Measurements from ENCODE around the gene ZNF239.

The ZNF239 gene

GRCh38 chr10:43599333-43599732 lies 24.9 kb upstream of the ZNF239 start:
- Histone ChIP-seq H3K27ac (ENCODE audit: low read length) (no peak overlapping the region), H3K4me3 (ENCODE audit: low read depth in 1 of 2, low read length in 2 of 2) (no peak overlapping the region), H3K27me3 (ENCODE audit: insufficient read depth, low read length, poor library complexity) (no peaks in the 10 kb centered on the region), H4K20me1 (ENCODE audit: insufficient read depth, low read length) (no peaks in the 10 kb centered on the region), H2AFZ (ENCODE audit: low read depth, low read length) (no peak overlapping the region), H3K4me2 (ENCODE audit: insufficient read depth, low read length) (no peak overlapping the region), H3K4me1 (ENCODE audit: insufficient read depth, low read length) (peaks cover 20% of the 10 kb centered on the region), H3K9me3 (ENCODE audit: insufficient read depth, low read length, severe bottlenecking) (peaks cover 4% of the 10 kb centered on the region), H3K9ac (ENCODE audit: low read depth, low read length) (no peak overlapping the region), H3K79me2 (ENCODE audit: insufficient read depth, low read length) (no peaks in the 10 kb centered on the region), H3K36me3 (ENCODE audit: insufficient read depth, low read length) (no peaks in the 10 kb centered on the region)
- TF ChIP-seq EZH2 (IDR thresholded peaks at IDR 0.05; ENCODE audit: borderline replicate concordance, low read depth, low read length, severe bottlenecking), result no peak
- no peak for TF ChIP-seq CTCF (IDR thresholded peaks at IDR 0.05; ENCODE audit: borderline replicate concordance, extremely low read depth, low read length, poor library complexity, severe bottlenecking)
- ATAC-seq (ENCODE audit: insufficient read depth, low read depth), result no peak
- no peak for DNase-seq

GRCh38 chr10:43598446-43598845 lies 24.0 kb upstream of the ZNF239 start:
- Histone ChIP-seq H3K4me2 (ENCODE audit: insufficient read depth, low read length) (no peak overlapping the region), H3K36me3 (ENCODE audit: insufficient read depth, low read length) (no peaks in the 10 kb centered on the region), H3K4me1 (ENCODE audit: insufficient read depth, low read length) (peaks cover 20% of the 10 kb centered on the region), H2AFZ (ENCODE audit: low read depth, low read length) (no peak overlapping the region; the same call in 1 of the 2 replicates), H3K9ac (ENCODE audit: low read depth, low read length) (no peak overlapping the region), H4K20me1 (ENCODE audit: insufficient read depth, low read length) (no peaks in the 10 kb centered on the region), H3K79me2 (ENCODE audit: insufficient read depth, low read length) (no peaks in the 10 kb centered on the region), H3K4me3 (ENCODE audit: low read depth in 1 of 2, low read length in 2 of 2) (no peak overlapping the region), H3K27ac (ENCODE audit: low read length) (no peak overlapping the region), H3K27me3 (ENCODE audit: insufficient read depth, low read length, poor library complexity) (no peaks in the 10 kb centered on the region), H3K9me3 (ENCODE audit: insufficient read depth, low read length, severe bottlenecking) (peaks cover 4% of the 10 kb centered on the region)
- TF ChIP-seq CTCF (IDR thresholded peaks at IDR 0.05; ENCODE audit: borderline replicate concordance, extremely low read depth, low read length, poor library complexity, severe bottlenecking), result no peak
- no peak for ATAC-seq (ENCODE audit: insufficient read depth, low read depth)
- DNase-seq, result no peak

GRCh38 chr10:43596546-43596945 lies 22.1 kb upstream of the ZNF239 start:
- Histone ChIP-seq H3K4me1 (ENCODE audit: insufficient read depth, low read length) (peaks cover 20% of the 10 kb centered on the region), H3K4me2 (ENCODE audit: insufficient read depth, low read length) (no peak overlapping the region), H3K79me2 (ENCODE audit: insufficient read depth, low read length) (no peaks in the 10 kb centered on the region), H3K9me3 (ENCODE audit: insufficient read depth, low read length, severe bottlenecking) (peaks cover 10% of the 10 kb centered on the region), H2AFZ (ENCODE audit: low read depth, low read length) (no peak overlapping the region), H3K4me3 (ENCODE audit: low read depth in 1 of 2, low read length in 2 of 2) (no peak overlapping the region), H4K20me1 (ENCODE audit: insufficient read depth, low read length) (no peaks in the 10 kb centered on the region), H3K36me3 (ENCODE audit: insufficient read depth, low read length) (no peaks in the 10 kb centered on the region), H3K27ac (ENCODE audit: low read length) (no peak overlapping the region), H3K27me3 (ENCODE audit: insufficient read depth, low read length, poor library complexity) (no peaks in the 10 kb centered on the region), H3K9ac (ENCODE audit: low read depth, low read length) (no peak overlapping the region)
- DNase-seq (no peak), ATAC-seq (ENCODE audit: insufficient read depth, low read depth) (no peak)
- TF ChIP-seq EZH2 (IDR thresholded peaks at IDR 0.05; ENCODE audit: borderline replicate concordance, low read depth, low read length, severe bottlenecking) (no peak), CTCF (IDR thresholded peaks at IDR 0.05; ENCODE audit: borderline replicate concordance, extremely low read depth, low read length, poor library complexity, severe bottlenecking) (no peak)

GRCh38 chr10:43595739-43596298 lies 21.4 kb upstream of the ZNF239 start:
- TF ChIP-seq CTCF (IDR thresholded peaks at IDR 0.05; ENCODE audit: borderline replicate concordance, extremely low read depth, low read length, poor library complexity, severe bottlenecking) (no peak), EZH2 (IDR thresholded peaks at IDR 0.05; ENCODE audit: borderline replicate concordance, low read depth, low read length, severe bottlenecking) (no peak)
- H3K27me3 ChIP-seq (ENCODE audit: insufficient read depth, low read length, poor library complexity), result no peaks in the 10 kb centered on the region
- peak; percentile 59 for ATAC-seq (ENCODE audit: insufficient read depth, low read depth)
- no peaks in the 10 kb centered on the region for H4K20me1 ChIP-seq (ENCODE audit: insufficient read depth, low read length)
- no peak overlapping the region for H3K4me3 ChIP-seq (ENCODE audit: low read depth in 1 of 2, low read length in 2 of 2)
- no peaks in the 10 kb centered on the region for H3K36me3 ChIP-seq (ENCODE audit: insufficient read depth, low read length)
- peak overlapping the region; percentile 3 for H3K27ac ChIP-seq (ENCODE audit: low read length)
- H2AFZ ChIP-seq (ENCODE audit: low read depth, low read length), result peak overlapping the region; percentile 75
- no peak for DNase-seq
- peaks cover 9% of the 10 kb centered on the region for H3K9me3 ChIP-seq (ENCODE audit: insufficient read depth, low read length, severe bottlenecking)
- H3K79me2 ChIP-seq (ENCODE audit: insufficient read depth, low read length), result no peaks in the 10 kb centered on the region
- peak overlapping the region; percentile 62 for H3K4me2 ChIP-seq (ENCODE audit: insufficient read depth, low read length)
- peak overlapping the region; percentile 24; the same call in 1 of the 2 replicates for H3K9ac ChIP-seq (ENCODE audit: low read depth, low read length)
- H3K4me1 ChIP-seq (ENCODE audit: insufficient read depth, low read length), result peaks cover 20% of the 10 kb centered on the region
